H9 (cell line): ENCODE data around the gene EEF1AKMT2. TPM values are rescaled to one million over a fixed set of nuclear protein-coding genes. Genes with fewer than 3 reads are reported as not detected.

Experiments used
- DNase-seq: peaks from one replicate; pipeline ENCODE4 v3.0.0-alpha.2; 2017
- H2AFZ ChIP-seq: one replicate; pipeline ENCODE4 v1.6.1; 2013; ENCODE audit warnings: mild to moderate bottlenecking, low read length, control low read depth, moderate library complexity
- H2AK5ac ChIP-seq: 2 replicates; pipeline ENCODE4 v1.6.1; 2013; ENCODE audit warnings: low read length, control low read depth, mixed read lengths; ENCODE audit not compliant: insufficient read length
- H2BK120ac ChIP-seq: one replicate; pipeline ENCODE4 v1.6.1; 2013; ENCODE audit warnings: low read depth, mild to moderate bottlenecking, low read length, control low read depth, inconsistent platforms; ENCODE audit not compliant: poor library complexity, severe bottlenecking
- H2BK12ac ChIP-seq: 2 replicates; pipeline ENCODE4 v1.6.1; 2013; ENCODE audit warnings: low read length, control low read depth, mixed read lengths, low read depth; ENCODE audit not compliant: insufficient read length
- H2BK15ac ChIP-seq: 2 replicates; pipeline ENCODE4 v1.6.1; 2013; ENCODE audit warnings: low read depth, low read length, control low read depth
- H2BK20ac ChIP-seq: one replicate; pipeline ENCODE4 v1.6.1; 2013; ENCODE audit warnings: low read depth, mild to moderate bottlenecking, low read length, control low read depth, inconsistent platforms; ENCODE audit not compliant: poor library complexity, severe bottlenecking
- H2BK5ac ChIP-seq: 2 replicates; pipeline ENCODE4 v1.6.1; 2013; ENCODE audit warnings: low read length, control low read depth, mixed read lengths; ENCODE audit not compliant: insufficient read length
- H3K14ac ChIP-seq: 2 replicates; pipeline ENCODE4 v1.6.1; 2013; ENCODE audit warnings: low read length, control low read depth; ENCODE audit not compliant: insufficient read depth
- H3K18ac ChIP-seq: 2 replicates; pipeline ENCODE4 v1.6.1; 2013; ENCODE audit warnings: low read depth, mild to moderate bottlenecking, mixed read lengths, low read length, control low read depth; ENCODE audit not compliant: insufficient read length
- H3K23ac ChIP-seq: 2 replicates; pipeline ENCODE4 v1.6.1; 2013; ENCODE audit warnings: low read length, control low read depth, mixed read lengths, low read depth; ENCODE audit not compliant: insufficient read length
- H3K23me2 ChIP-seq: 2 replicates; pipeline ENCODE4 v1.6.1; 2013; ENCODE audit warnings: low read depth, mild to moderate bottlenecking, mixed read lengths, low read length, control low read depth; ENCODE audit not compliant: insufficient read length, poor library complexity, severe bottlenecking
- H3K27ac ChIP-seq: 2 replicates; pipeline ENCODE4 v1.5.1; 2013; ENCODE audit warnings: low read length, control low read depth, mixed read lengths, low read depth; ENCODE audit not compliant: insufficient read length
- H3K27me3 ChIP-seq: 2 replicates; pipeline ENCODE4 v1.6.1; 2013; ENCODE audit warnings: low read length, control low read depth, inconsistent platforms; ENCODE audit not compliant: insufficient read depth
- H3K4ac ChIP-seq: 2 replicates; pipeline ENCODE4 v1.6.1; 2013; ENCODE audit warnings: low read depth, mild to moderate bottlenecking, control low read depth, inconsistent platforms, low read length, moderate library complexity
- H3K4me1 ChIP-seq: 2 replicates; pipeline ENCODE4 v1.6.1; 2013; ENCODE audit warnings: low read length, control low read depth, inconsistent platforms; ENCODE audit not compliant: insufficient read depth
- H3K4me2 ChIP-seq: 2 replicates; pipeline ENCODE4 v1.6.1; 2013; ENCODE audit warnings: low read length, control low read depth, mixed read lengths; ENCODE audit not compliant: insufficient read length, insufficient read depth
- H3K56ac ChIP-seq: 2 replicates; pipeline ENCODE4 v1.6.1; 2013; ENCODE audit warnings: low read depth, mild to moderate bottlenecking, mixed read lengths, low read length, control low read depth; ENCODE audit not compliant: insufficient read length
- H3K79me1 ChIP-seq: 2 replicates; pipeline ENCODE4 v1.6.1; 2013; ENCODE audit warnings: low read depth, mild to moderate bottlenecking, moderate library complexity, low read length, control low read depth, inconsistent platforms; ENCODE audit not compliant: insufficient read depth, poor library complexity, severe bottlenecking
- H3K79me2 ChIP-seq: 2 replicates; pipeline ENCODE4 v1.6.1; 2013; ENCODE audit warnings: low read length, control low read depth, inconsistent platforms; ENCODE audit not compliant: insufficient read depth
- H3K9ac ChIP-seq: 2 replicates; pipeline ENCODE4 v1.6.1; 2013; ENCODE audit warnings: low read length, control low read depth, mixed read lengths; ENCODE audit not compliant: insufficient read length; ENCODE audit errors: extremely low read depth
- H3K9me3 ChIP-seq: one replicate; pipeline ENCODE4 v1.6.1; 2013; ENCODE audit warnings: low read depth, low read length, inconsistent platforms; ENCODE audit not compliant: control insufficient read depth
- H3T11ph ChIP-seq: one replicate; pipeline ENCODE4 v1.6.1; 2013; ENCODE audit warnings: mild to moderate bottlenecking, low read length, control low read depth, inconsistent platforms
- H4K20me1 ChIP-seq: one replicate; pipeline ENCODE4 v1.6.1; 2013; ENCODE audit not compliant: control insufficient read depth, insufficient read length, insufficient read depth
- H4K5ac ChIP-seq: 2 replicates; pipeline ENCODE4 v1.6.1; 2013; ENCODE audit warnings: low read depth, mild to moderate bottlenecking, mixed read lengths, low read length, control low read depth; ENCODE audit not compliant: insufficient read length
- H4K8ac ChIP-seq: replicated peaks from 2 replicates; pipeline ENCODE4 v1.6.1; 2013; ENCODE audit warnings: low read length, control low read depth, mixed read lengths, low read depth; ENCODE audit not compliant: insufficient read length
- H4K91ac ChIP-seq: 2 replicates; pipeline ENCODE4 v1.6.1; 2013; ENCODE audit warnings: low read depth, mild to moderate bottlenecking, moderate library complexity, mixed read lengths, low read length, control low read depth; ENCODE audit not compliant: insufficient read length
- H3K27ac Mint-ChIP-seq, 3 experiments: 2 replicates in 2 of 3; 3 replicates in 1 of 3; pipeline ENCODE4 v1.8.0; 2020 to 2021; ENCODE audit warnings: mixed read lengths in 3 of 3, mild to moderate bottlenecking in 1 of 3, moderate library complexity in 1 of 3
- H3K27me3 Mint-ChIP-seq: 2 replicates; pipeline ENCODE4 v1.8.0; 2021; ENCODE audit warnings: low read depth, mild to moderate bottlenecking, moderate library complexity, mixed read lengths
- H3K36me3 Mint-ChIP-seq, 3 experiments: 2 replicates in 2 of 3; 3 replicates in 1 of 3; pipeline ENCODE4 v1.8.0; 2020 to 2021; ENCODE audit warnings: low read depth in 3 of 3, mixed read lengths in 3 of 3; ENCODE audit not compliant: insufficient read depth in 1 of 3
- H3K4me1 Mint-ChIP-seq, 2 experiments: 2 replicates each; pipeline ENCODE4 v1.8.0; 2020; ENCODE audit warnings: mixed read lengths in 2 of 2
- H3K4me3 Mint-ChIP-seq, 2 experiments: 2 replicates in 1 of 2; 3 replicates in 1 of 2; pipeline ENCODE4 v1.8.0; 2020 to 2021; ENCODE audit warnings: mild to moderate bottlenecking in 2 of 2, mixed read lengths in 2 of 2, moderate library complexity in 1 of 2
- H3K9me3 Mint-ChIP-seq, 2 experiments: 2 replicates in 1 of 2; 3 replicates in 1 of 2; pipeline ENCODE4 v1.8.0; 2020; ENCODE audit warnings: mild to moderate bottlenecking in 2 of 2, mixed read lengths in 2 of 2, moderate library complexity in 1 of 2
- WGBS: extraction: QIAGEN DNeasy Blood & Tissue Kit; methylation state at CpG from one replicate; pipeline ENCODE4 v1.1.7; 2013; ENCODE audit warnings: missing lambda C conversion rate, low lambda C conversion rate, mixed read lengths; ENCODE audit not compliant: insufficient read length; ENCODE audit errors: extremely low coverage; 5-methylcytosine and 5-hydroxymethylcytosine counted together
- total RNA-seq: library from RNA; stranded (reverse); gene quantifications from 2 replicates; pipeline ENCODE4 v1.2.1, GENCODE V29; 2021
- TF ChIP-seq, protein P1 (sequence below): fragments of 200-600 bp; sonication (generic); conservative IDR thresholded peaks from 3 replicates; pipeline ENCODE4 v1.8.0; 2021; ENCODE audit warnings: antibody characterized with exemption, mild to moderate bottlenecking

The EEF1AKMT2 gene
- total RNA-seq, 1 experiment from 2014 or later: 19.0 TPM

DNA sequence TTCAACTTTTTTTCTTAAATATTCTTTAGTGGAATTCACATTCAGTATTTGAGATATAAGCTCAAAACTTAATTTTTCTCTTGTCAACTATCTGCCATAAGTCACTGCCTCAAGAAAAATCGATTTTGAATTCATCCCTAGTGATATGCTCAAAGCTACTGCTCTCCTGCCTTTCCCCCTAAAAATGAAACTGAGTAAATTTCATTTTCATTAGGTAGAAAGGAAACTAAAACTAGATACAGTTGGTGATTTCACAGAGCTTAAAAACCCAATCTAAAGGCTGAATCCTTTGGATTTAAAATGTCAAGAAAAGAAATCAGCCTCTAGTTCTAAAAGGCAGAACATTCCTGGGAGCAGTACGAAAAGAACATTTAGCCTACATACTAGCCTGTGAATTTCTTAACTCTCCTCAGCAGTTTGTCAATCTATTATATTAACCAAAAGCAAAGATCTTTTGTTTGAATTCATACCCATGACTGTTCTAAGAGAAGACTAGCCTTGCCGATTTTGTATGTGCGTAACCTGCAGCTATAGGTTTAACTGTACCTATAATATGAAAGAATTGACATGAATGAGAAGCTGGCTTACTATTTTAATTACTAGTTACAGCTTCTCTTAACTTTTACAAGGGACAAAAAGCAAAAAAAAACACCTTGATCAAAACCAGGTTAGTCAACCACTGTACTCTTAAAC, 42.6 kb downstream of the EEF1AKMT2 start:
- Histone ChIP-seq H2BK12ac (no peak overlapping the region), H2BK5ac (no peak overlapping the region), H4K8ac (no peak overlapping the region), H3K4me1 (no peaks in the 10 kb centered on the region), H2BK20ac (no peak overlapping the region), H2BK120ac (no peak overlapping the region), H3K56ac (no peak overlapping the region), H3K27me3 (no peaks in the 10 kb centered on the region), H3K79me1 (no peaks in the 10 kb centered on the region), H3K9me3 (no peaks in the 10 kb centered on the region), H3K27ac (no peak overlapping the region), H2BK15ac (no peak overlapping the region), H3T11ph (no peak overlapping the region), H3K14ac (no peak overlapping the region), H3K23ac (no peak overlapping the region), H4K91ac (no peak overlapping the region), H2AFZ (no peak overlapping the region), H3K23me2 (no peaks in the 10 kb centered on the region), H3K4ac (no peak overlapping the region), H2AK5ac (no peak overlapping the region), H4K5ac (no peak overlapping the region), H3K79me2 (no peaks in the 10 kb centered on the region), H4K20me1 (no peaks in the 10 kb centered on the region), H3K18ac (no peak overlapping the region), H3K4me2 (no peak overlapping the region), H3K9ac (no peak overlapping the region)
- Mint-ChIP-seq H3K9me3 (no peaks in the 10 kb centered on the region), H3K36me3 (peaks cover 3 to 14% (median 6%) of the 10 kb centered on the region in 3 experiments; a peak in 6 of 7 replicates), H3K4me3 (no peak overlapping the region), H3K27ac (no peak overlapping the region), H3K4me1 (peaks cover 11% of the 10 kb centered on the region in 2 experiments), H3K27me3 (no peaks in the 10 kb centered on the region)
- no peak for DNase-seq
- TF ChIP-seq, protein P1, sequence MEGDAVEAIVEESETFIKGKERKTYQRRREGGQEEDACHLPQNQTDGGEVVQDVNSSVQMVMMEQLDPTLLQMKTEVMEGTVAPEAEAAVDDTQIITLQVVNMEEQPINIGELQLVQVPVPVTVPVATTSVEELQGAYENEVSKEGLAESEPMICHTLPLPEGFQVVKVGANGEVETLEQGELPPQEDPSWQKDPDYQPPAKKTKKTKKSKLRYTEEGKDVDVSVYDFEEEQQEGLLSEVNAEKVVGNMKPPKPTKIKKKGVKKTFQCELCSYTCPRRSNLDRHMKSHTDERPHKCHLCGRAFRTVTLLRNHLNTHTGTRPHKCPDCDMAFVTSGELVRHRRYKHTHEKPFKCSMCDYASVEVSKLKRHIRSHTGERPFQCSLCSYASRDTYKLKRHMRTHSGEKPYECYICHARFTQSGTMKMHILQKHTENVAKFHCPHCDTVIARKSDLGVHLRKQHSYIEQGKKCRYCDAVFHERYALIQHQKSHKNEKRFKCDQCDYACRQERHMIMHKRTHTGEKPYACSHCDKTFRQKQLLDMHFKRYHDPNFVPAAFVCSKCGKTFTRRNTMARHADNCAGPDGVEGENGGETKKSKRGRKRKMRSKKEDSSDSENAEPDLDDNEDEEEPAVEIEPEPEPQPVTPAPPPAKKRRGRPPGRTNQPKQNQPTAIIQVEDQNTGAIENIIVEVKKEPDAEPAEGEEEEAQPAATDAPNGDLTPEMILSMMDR: no peak
- WGBS: no CpG with 5 or more reads among the region's 4 CpGs
